Neural crest cell (in vitro differentiated cells): ENCODE results near the gene ACMSD. TPM values are rescaled to one million over a fixed set of nuclear protein-coding genes. Genes with fewer than 3 reads are reported as not detected.
"Not testable (repeated sequence)": the region's sequence is repeated elsewhere in the genome, so short reads cannot be mapped to it uniquely, and the experiment has no call there.

Experiments
- DNase-seq: peaks from one replicate; pipeline ENCODE4 v3.0.0; 2021; ENCODE audit warnings: low read depth, mixed read lengths, low spot score
- H3K27ac Mint-ChIP-seq: one replicate; pipeline ENCODE4 v1.8.0; 2021; ENCODE audit warnings: mild to moderate bottlenecking, mixed read lengths; ENCODE audit not compliant: unreplicated experiment
- H3K27me3 Mint-ChIP-seq: 2 replicates; pipeline ENCODE4 v1.8.0; 2021; ENCODE audit warnings: low read depth, mild to moderate bottlenecking, mixed read lengths
- H3K36me3 Mint-ChIP-seq: 2 replicates; pipeline ENCODE4 v1.8.0; 2021; ENCODE audit warnings: low read depth, mild to moderate bottlenecking, mixed read lengths
- H3K4me1 Mint-ChIP-seq: 2 replicates; pipeline ENCODE4 v1.8.0; 2021; ENCODE audit warnings: mixed read lengths
- H3K4me3 Mint-ChIP-seq: one replicate; pipeline ENCODE4 v1.8.0; 2021; ENCODE audit warnings: mild to moderate bottlenecking, mixed read lengths
- H3K9me3 Mint-ChIP-seq: 2 replicates; pipeline ENCODE4 v1.8.0; 2021; ENCODE audit warnings: mixed read lengths
- CTCF ChIP-seq: fragments of 200-600 bp; sonication (generic); conservative IDR thresholded peaks from 2 replicates; pipeline ENCODE4 v1.5.0; 2021; ENCODE audit warnings: antibody characterized with exemption, mild to moderate bottlenecking
- total RNA-seq: library from RNA; stranded (reverse); gene quantifications from 2 replicates; pipeline ENCODE4 v1.2.1, GENCODE V29; 2021

Gene ACMSD
- total RNA-seq, 1 donor from 2014 or later: not detected

GRCh38 chr2:134842930-134843490 is 4.6 kb downstream of the ACMSD start:
- Mint-ChIP-seq H3K27ac (peak overlapping the region; percentile 45), H3K9me3 (no peaks in the 10 kb centered on the region), H3K4me1 (no peaks in the 10 kb centered on the region), H3K27me3 (no peaks in the 10 kb centered on the region), H3K36me3 (no peaks in the 10 kb centered on the region), H3K4me3 (no peak overlapping the region)
- TF ChIP-seq CTCF: no peak
- no peak for DNase-seq

GRCh38 chr2:134843968-134844367 is 5.6 kb downstream of the ACMSD start:
- Mint-ChIP-seq H3K4me1 (no peaks in the 10 kb centered on the region), H3K27me3 (no peaks in the 10 kb centered on the region), H3K4me3 (no peak overlapping the region), H3K27ac (no peak overlapping the region), H3K9me3 (no peaks in the 10 kb centered on the region), H3K36me3 (no peaks in the 10 kb centered on the region)
- DNase-seq: no peak
- no peak for TF ChIP-seq CTCF

GRCh38 chr2:134845028-134845427 is 6.6 kb downstream of the ACMSD start:
- DNase-seq: no peak
- Mint-ChIP-seq H3K9me3 (no peaks in the 10 kb centered on the region), H3K36me3 (no peaks in the 10 kb centered on the region)

GRCh38 chr2:134845719-134846118 is 7.3 kb downstream of the ACMSD start:
- DNase-seq: no peak
- no peak for TF ChIP-seq CTCF

More at GRCh38 chr2:134845028-134845427, 6.6 kb downstream of the ACMSD start:
- Mint-ChIP-seq H3K27me3 (no peaks in the 10 kb centered on the region), H3K4me1 (no peaks in the 10 kb centered on the region), H3K27ac (no peak overlapping the region), H3K4me3 (no peak overlapping the region)
- no peak for TF ChIP-seq CTCF

GRCh38 chr2:134846213-134846612 is 7.8 kb downstream of the ACMSD start:
- Mint-ChIP-seq H3K9me3 (no peaks in the 10 kb centered on the region), H3K27me3 (no peaks in the 10 kb centered on the region), H3K36me3 (no peaks in the 10 kb centered on the region), H3K4me1 (no peaks in the 10 kb centered on the region), H3K4me3 (no peak overlapping the region), H3K27ac (no peak overlapping the region)
- DNase-seq: no peak
- TF ChIP-seq CTCF: no peak

More at GRCh38 chr2:134845719-134846118, 7.3 kb downstream of the ACMSD start:
- no peaks in the 10 kb centered on the region for H3K36me3 Mint-ChIP-seq
- H3K27ac Mint-ChIP-seq: no peak overlapping the region
- no peaks in the 10 kb centered on the region for H3K4me1 Mint-ChIP-seq
- H3K27me3 Mint-ChIP-seq: no peaks in the 10 kb centered on the region
- H3K9me3 Mint-ChIP-seq: no peaks in the 10 kb centered on the region
- H3K4me3 Mint-ChIP-seq: no peak overlapping the region

GRCh38 chr2:134847582-134847981 is 9.2 kb downstream of the ACMSD start:
- H3K27me3 Mint-ChIP-seq, DNase-seq, H3K4me1 Mint-ChIP-seq, H3K27ac Mint-ChIP-seq, H3K9me3 Mint-ChIP-seq, H3K36me3 Mint-ChIP-seq, H3K4me3 Mint-ChIP-seq: not testable (repeated sequence)
